GM18520 (cell line): ENCODE results near the gene ADGRG6.
"Not testable (repeated sequence)": the region's sequence is repeated elsewhere in the genome, so short reads cannot be mapped to it uniquely, and the experiment has no call there.

Experiments used
- ATAC-seq: cut with Tn5 transposase; IDR thresholded peaks from one replicate; pipeline ENCODE4 v1.9.1; 2021; ENCODE audit not compliant: unreplicated experiment

The ADGRG6 gene

DNA sequence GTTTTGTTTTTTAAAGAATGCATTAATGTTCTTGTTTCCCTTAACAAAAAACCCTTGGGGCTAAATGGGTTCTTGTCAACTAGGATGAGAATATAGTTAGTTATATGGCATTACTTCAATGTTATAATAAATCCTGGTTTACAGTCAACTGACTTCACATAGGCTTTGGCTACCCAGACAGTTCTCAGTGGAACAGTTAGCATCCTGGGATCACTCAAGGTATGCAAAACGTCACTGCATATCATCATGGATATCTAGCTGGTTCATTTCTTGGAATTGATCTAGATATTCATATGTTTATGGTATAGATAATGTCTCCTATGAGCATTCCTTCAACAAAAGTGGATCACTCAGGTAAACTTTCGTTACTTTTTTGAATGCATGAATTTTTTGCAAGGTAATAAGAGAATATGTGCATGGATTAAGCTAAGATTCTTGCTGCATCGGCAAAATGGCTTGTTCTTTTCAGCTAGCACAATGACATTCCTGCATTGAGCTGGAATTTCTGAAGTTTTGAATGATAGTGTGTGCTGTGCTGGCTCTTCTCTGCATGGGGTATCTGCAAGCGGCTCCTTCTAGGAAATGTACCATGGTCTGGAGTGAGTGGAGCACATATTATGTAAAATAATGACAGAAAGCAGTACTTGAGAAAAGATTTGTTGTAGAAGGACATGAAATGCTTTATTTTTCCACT is 138.9 kb downstream of the ADGRG6 start:
- no peak for ATAC-seq

DNA sequence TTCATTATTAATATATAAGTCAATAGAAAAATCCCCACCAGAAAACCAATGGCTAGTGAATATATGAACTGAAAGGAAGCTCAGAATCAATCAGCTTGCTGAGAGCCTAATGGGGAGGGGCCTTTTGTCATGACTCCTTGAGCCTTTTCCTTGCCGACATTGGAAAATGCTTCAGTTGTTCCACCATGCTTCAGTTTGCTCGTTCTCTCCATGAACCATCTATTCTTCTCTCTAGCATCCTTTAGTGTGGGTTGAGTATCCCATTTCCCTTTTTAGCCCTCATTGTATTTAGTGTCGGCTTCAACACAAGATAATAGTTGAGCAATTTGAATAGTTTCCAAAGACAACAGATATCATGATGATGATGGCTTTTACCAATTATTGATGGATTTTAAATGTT is 139.9 kb downstream of the ADGRG6 start:
- no peak for ATAC-seq

DNA sequence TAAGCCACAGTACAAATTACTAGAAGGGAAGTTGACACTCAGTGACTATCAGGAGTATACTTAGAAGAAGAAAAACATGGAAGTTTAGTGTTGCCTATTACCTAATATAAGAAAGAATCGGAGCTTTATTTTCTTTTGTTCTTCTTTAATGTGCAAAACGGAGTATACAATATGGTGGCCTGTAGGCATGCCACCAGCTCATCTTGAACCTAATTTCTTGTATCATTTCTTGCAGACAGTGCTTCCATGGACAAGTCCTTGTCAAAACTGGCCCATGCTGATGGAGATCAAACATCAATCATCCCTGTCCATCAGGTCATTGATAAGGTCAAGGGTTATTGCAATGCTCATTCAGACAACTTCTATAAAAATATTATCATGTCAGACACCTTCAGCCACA is 141.3 kb downstream of the ADGRG6 start:
- ATAC-seq = no peak

DNA sequence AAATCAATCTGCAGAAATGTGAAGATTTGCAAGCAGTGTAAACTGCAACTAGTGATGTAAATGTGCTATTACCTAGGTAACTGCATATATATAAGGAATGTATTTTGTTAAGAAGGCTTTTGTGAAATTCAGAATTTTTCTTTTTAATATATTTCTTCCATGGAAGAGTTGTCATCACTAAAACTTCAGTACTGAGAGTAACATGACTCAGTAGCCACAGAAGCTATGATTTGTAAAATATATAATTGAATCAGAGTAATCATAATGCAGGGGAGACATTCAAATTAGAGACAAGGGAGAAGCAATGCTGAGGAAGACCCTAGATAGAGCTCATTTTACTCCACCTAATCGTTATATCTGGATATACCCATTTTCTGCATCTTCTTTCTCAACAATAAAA is 141.7 kb downstream of the ADGRG6 start:
- no peak for ATAC-seq

DNA sequence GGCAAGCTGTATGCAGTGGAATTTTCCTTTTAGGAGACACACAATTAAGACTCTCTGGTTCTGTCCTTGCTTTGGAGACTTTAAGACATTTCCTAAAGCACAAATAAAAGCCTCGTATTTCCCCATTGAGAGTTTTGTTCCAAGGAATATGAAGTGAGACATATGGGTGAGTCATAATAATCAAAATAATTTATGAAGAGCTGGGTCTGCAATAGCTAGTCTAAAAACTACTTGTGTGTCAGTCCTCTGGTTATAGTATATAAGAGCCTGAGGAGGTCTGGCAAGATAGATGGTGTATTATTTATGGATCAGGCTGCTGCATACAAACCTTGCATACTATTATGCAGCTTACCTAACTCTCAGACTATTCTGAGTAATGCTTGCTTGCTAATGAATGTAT is 142.6 kb downstream of the ADGRG6 start:
- ATAC-seq = no peak

DNA sequence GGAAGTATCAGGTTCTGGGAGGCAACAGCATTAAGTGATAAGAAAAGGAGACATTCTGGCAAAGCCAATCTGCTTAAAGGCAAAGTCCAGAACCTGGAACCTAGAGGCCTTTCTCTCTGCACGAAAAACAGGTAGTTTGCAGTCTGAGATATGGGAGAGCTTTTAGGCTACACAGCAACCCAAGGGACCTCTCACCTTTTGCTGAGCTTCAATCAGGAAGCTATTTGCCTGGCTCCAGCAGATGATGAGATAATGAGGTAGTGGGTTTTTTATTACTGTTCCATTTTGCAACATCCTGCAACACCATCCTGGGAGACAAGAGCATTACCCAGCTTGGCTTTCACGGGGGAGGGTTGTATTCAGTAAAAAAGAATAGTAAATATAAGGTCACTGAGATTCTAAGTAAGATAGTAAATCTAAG is 143.1 kb downstream of the ADGRG6 start:
- no peak for ATAC-seq

DNA sequence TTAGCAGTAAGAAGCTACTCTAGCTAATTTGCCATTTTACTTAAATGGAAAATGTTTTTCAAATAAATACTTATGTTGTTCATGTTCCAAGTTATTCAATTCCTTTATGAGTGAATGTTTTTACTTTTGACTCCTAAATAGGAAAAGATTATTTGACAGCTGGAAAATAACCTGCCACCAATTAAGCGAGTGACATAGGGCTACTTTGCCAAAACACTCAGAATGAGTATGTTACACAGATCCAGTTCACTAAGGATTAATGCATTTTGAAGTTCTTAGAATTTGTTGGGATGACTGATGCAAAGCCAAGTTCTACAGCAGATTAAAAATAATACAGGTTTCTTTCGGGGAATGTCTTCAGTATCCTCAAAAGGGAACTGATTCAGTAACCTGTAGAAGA is 144.4 kb downstream of the ADGRG6 start:
- no peak for ATAC-seq

DNA sequence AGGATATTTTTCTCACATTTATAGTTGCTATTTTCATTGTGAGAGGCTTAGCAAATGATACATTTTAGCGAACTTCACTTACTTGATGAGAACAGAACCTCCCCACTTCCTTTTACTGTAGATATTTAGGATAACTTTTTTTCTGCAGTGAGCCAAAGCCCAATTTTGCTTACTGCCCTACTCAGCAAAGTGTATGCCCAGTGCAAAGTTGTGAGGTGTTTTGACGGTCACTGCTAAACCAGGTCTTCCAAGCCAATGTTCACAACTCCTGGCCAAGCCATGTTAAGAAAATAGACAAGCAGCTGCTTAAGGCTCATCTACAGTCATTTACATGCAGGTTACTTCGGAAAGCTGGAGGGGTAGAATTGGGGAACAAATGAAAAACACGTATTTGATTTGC is 144.8 kb downstream of the ADGRG6 start:
- no peak for ATAC-seq

DNA sequence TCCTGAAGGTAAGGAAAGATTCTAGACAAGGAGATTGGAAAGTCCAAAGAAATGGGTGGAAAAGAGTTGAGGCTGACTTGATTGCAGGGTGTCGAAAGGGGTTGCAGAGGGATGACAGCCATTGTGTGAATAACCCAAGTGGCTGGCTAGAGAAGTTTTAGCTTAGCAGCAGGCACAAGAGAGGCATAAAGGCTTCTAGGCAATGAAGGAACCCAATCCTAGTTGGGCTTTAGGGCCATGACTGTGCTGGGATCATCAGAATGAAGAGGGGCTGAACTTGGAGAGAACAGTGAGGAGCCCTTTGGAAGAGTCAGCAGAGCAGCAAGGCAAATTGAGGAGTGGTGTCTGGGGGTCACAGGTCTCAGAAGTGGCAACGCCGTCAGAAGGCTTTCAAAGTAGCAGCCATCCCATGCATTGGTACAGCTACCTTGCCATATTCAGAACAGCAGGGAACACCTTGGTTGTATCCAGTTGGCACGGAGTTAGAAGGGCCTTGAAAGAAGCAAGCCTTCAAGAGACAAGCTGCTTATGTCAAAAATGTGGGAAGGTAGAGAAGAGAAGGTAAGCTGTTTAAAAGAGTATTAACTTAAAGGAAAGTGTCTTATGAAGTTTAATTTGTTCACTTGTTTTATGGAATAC is 146.4 kb downstream of the ADGRG6 start:
- no peak for ATAC-seq

DNA sequence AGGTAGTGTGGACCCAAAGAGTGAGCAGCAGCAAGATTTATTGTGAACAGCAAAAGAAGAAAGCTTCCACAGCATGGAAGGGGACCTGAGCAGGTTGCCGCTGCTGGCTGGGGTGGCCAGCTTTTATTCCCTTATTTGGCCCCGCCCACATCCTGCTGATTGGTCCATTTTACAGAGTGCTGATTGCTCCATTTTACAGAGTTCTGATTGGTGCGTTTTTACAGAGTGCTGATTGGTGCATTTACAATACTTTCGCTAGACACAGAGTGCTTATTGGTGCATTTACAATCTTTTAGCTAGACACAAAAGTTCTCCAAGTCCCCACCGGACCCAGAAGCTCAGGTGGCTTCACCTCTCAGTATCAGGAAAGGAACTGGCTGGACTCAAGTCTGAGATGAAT is 149.0 kb downstream of the ADGRG6 start:
- ATAC-seq = not testable (repeated sequence)

DNA sequence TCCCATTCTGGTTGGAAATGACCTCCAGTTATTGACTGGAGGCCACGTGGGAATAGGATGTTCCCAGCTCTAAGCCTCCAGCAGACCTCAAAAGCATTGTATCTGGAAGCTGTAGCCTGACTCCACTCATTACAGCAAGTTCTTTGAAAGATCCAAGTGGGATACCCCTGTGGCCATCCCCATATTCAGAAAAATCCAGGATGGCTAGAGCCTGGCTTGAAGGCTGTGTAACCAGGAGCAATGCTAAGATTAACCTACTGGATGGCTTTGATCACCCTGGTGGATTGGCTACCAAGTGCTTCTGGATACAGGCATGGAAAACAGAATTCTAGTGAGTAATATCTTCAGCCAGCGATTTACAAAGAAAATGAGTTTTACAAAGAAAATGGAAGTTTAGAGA is 151.2 kb downstream of the ADGRG6 start:
- ATAC-seq = no peak

DNA sequence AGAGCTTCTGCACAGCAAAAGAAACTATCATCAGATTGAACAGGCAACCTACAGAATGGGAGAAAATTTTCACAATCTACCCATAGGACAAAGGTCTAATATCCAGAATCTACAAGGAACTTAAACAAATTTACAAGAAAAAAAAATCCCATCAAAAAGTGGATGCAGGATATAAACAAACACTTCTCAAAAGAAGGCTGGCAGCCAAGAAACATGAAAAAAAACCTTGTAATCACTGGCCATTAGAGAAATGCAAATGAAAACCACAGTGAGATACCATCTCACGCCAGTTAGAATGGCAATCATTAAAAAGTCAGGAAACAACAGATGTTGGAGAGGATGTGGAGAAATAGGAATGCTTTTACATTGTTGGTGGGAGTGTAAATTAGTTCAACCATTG is 152.4 kb downstream of the ADGRG6 start:
- ATAC-seq = not testable (repeated sequence)

DNA sequence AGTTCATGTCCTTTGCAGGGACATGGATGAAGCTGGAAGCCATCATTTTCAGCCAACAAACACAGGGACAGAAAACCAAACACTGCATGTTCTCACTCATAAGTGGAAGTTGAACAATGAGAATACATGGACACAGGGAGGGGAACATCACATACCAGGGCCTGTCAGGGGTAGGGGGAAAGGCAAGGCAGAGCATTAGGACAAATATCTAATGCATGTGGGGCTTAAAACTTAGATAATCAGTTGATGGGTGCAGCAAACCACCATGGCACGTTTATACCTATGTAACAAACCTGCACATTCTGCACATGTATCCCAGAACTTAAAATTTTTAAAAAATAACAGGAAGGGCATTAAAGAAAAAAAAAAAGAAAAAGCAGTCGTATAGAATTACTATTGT is 153.0 kb downstream of the ADGRG6 start:
- ATAC-seq = not testable (repeated sequence)

DNA sequence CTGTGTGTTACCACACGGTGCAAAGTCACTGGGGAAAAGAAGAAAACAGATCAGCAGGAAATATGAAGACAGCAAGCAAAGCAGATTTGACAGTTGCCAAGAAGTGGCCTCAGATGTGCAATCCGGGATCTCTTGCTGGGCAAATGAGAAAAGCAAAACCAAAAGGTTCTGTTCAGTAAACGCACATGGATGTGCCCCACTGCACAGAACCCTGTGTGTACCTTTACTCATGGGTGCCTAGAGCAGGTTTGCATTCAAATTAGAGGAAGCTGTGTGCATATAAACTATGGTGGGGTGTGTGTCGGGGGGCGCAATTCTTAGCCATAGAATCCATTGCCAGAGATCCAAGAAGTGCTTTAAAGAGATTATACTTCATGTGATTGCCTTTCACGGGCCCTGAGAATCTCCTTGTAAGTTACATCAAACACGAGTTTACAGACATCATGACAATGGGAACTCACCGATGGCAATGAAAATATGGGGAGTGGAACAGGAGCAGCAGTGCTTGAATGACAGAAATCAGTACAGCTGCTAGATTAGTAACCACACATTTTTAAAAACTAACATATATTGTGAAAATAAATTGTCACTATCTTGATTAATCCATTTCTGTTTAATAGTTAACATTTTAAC is 154.3 kb downstream of the ADGRG6 start:
- ATAC-seq = no peak

DNA sequence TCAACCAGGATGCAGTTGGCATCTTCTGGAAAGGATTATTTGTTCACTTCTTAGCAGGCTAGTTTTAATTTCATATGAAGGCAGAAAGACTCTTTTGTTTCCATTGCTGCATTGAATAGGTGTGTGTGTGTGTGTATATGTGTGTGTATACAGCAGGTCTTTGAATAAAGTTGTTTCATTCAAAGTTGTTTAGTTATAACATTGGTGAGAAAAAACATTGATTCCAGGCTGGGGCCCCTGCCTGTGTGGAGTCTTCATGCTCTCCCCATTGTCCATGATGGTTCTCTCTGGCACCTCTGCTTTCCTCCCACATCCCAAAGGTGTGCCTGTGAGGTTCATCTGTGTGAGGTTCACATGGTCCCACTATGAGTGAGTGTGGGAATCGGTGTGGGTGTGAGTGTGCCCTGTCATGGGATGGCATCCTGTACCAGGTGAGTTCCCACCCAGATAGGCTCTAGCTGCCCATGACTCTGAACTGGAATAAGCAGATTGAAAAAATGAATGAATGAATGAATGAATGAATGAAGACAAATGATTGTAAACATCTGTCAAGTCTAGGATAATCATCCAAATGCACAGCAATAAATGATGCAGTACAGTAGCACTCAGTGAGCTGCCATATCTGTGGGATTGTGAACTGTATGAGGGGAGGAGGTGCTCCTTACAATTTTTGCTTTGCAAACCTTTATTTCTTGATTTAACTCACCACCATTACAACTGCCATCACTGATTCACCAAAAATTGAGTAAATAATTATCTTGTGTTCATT is 156.0 kb downstream of the ADGRG6 start:
- no peak for ATAC-seq

DNA sequence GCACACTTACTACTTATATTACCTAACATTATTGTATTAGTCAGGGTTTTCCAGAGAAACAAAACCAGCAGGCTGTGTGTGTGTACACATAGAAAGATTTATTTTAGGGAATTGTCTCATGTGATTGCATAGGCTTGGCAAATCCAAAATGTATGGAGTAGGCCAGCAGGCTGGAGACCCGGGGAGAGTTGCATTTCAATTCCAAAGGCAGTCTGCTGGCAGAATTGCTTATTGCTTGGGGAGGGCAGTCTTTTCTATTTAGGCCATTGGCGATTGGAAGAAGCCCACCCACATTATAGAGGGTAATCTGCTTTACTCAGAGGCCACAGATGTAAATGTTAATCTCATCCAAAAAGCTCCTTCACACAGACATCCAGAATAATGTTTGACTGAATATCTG is 157.0 kb downstream of the ADGRG6 start:
- ATAC-seq = no peak

DNA sequence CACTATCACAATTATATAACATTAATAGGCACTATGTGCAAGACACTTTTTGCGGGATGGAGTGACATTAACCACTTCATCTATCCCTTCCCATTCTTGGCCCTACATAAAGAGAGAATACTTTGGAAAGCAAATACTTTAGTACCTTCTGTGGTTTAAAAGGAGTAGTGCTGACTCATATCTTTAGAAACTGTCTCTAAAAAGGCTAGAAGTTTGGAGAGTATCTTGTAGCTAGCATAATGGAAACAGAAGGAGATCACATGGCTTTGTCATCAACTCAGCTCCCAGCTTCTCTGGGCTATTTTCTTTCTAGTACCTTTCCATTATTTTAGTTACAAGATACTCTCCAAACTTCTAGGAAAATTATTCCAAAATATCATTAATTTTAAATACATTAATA is 157.5 kb downstream of the ADGRG6 start:
- no peak for ATAC-seq

DNA sequence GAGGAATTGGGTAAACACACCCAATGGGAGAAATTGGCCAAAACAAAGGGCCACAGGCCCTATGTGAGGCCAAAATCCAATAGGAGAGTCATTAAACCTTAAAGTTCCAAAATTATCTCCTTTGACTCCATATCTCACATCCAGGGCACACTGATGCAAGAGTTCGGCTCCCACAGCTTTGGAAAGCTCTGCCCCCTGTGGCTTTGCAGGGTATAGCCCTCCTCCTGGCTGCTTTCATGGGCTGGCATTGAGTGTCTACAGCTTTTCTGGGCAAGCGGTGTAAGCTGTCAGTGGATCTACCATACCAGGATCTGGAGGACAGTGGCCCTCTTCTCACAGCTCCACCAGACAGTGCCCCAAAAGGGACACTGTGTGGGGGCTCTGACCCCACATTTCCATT is 160.5 kb downstream of the ADGRG6 start:
- ATAC-seq = no peak

DNA sequence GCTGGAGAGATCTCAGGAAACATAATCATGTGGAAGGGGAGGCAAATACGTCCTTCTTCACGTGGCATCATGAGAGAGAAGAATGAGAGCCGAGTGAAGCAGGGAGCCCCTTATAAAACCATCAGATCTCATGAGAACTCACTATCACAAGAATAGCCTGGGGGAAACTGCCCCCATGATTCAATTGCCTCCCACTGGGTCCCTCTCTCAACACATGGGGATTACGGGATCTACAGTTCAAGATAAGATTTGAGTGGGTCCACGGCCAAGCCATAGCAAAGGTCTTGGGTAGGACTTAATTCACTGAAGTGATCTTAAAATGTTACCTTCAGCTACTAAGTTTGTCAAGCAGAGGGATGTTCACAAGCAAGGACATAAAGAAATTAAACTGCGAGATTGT is 162.2 kb downstream of the ADGRG6 start:
- ATAC-seq = no peak

DNA sequence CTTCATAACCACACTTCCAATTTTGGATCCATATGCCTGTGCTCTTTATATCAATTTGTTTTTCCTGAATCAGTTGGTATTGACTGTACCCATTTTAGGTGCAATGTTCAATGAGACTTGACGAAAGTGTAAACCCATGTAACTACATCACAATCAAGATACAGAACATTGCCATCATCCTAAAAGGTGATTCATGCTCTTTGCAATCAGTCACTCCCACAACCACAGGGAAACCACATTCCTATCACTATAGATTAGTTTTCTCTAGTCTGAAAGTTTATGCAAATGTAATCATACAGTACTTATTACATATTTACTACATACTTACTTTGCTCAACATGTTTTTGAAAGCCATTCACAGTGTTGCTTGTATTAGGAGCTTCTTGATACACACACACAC is 167.4 kb downstream of the ADGRG6 start:
- no peak for ATAC-seq

DNA sequence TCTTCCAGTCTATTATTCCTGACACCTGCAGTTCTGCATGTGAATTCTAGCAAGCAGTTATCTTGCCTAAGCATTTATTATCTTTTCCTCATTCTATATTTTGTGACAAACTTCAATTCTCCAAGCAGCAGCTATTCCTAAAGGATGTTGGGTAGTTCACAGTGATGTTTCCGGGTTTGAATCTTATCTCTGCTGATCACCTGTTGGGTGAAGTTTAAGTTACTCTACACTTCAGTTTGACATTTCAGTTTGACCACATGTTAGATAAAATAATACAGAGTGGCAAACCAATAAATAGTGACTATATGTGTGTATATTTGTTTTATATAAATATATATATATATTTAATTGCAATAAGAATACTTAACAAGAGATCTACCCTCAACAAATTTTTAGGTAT is 168.6 kb downstream of the ADGRG6 start:
- ATAC-seq = no peak
